OCI-LY1 (cell line): ENCODE measurements around the gene FOXD4L3.
"Not testable (repeated sequence)": the region's sequence is repeated elsewhere in the genome, so short reads cannot be mapped to it uniquely, and the experiment has no call there.

ENCODE experiments used
- H2AFZ ChIP-seq: fragments of 200-600 bp; sonication (generic), shearing (Covaris generic); 2 replicates; pipeline ENCODE4 v1.6.0; 2014; ENCODE audit warnings: antibody characterized with exemption, mild to moderate bottlenecking, low read length
- H3F3A ChIP-seq: fragments of 200-600 bp; sonication (generic), shearing (Covaris generic); 2 replicates; pipeline ENCODE4 v1.6.0; 2014; ENCODE audit warnings: mild to moderate bottlenecking, antibody characterized with exemption, low read length, moderate library complexity; ENCODE audit not compliant: insufficient read depth
- H3K27ac ChIP-seq: fragments of 200-600 bp; sonication (generic); 2 replicates; pipeline ENCODE4 v1.5.1; 2014; ENCODE audit warnings: low read length, mixed run types, mild to moderate bottlenecking, low read depth; ENCODE audit not compliant: poor library complexity, severe bottlenecking
- H3K27me3 ChIP-seq: fragments of 200-600 bp; sonication (generic); 2 replicates; pipeline ENCODE4 v1.6.0; 2014; ENCODE audit warnings: antibody characterized with exemption, mild to moderate bottlenecking, low read length, moderate library complexity; ENCODE audit not compliant: insufficient read depth
- H3K36me3 ChIP-seq: fragments of 200-600 bp; sonication (generic); 2 replicates; pipeline ENCODE4 v1.6.1; 2014; ENCODE audit warnings: mild to moderate bottlenecking, antibody characterized with exemption, low read length, moderate library complexity, mixed read lengths; ENCODE audit not compliant: insufficient read depth
- H3K4me1 ChIP-seq: fragments of 200-600 bp; sonication (generic); 2 replicates; pipeline ENCODE4 v1.5.1; 2014; ENCODE audit warnings: mild to moderate bottlenecking, low read length, moderate library complexity; ENCODE audit not compliant: insufficient read depth, severe bottlenecking
- H3K4me2 ChIP-seq: fragments of 200-600 bp; sonication (generic), shearing (Covaris generic); 2 replicates; pipeline ENCODE4 v1.6.1; 2014; ENCODE audit warnings: low read length
- H3K4me3 ChIP-seq: fragments of 200-600 bp; sonication (generic); 2 replicates; pipeline ENCODE4 v1.5.1; 2014; ENCODE audit warnings: low read length, low read depth, mild to moderate bottlenecking, mixed read lengths; ENCODE audit not compliant: poor library complexity, severe bottlenecking
- H3K79me2 ChIP-seq: fragments of 200-600 bp; shearing (Covaris generic); 2 replicates; pipeline ENCODE4 v1.6.1; 2016; ENCODE audit warnings: mixed run types, low read length, mixed read lengths; ENCODE audit not compliant: insufficient read depth
- H3K9ac ChIP-seq: fragments of 200-600 bp; sonication (generic), shearing (Covaris generic); 2 replicates; pipeline ENCODE4 v1.6.1; 2014; ENCODE audit warnings: mild to moderate bottlenecking, low read length, mixed read lengths
- H3K9me2 ChIP-seq: fragments of 200-600 bp; sonication (generic), shearing (Covaris generic); 2 replicates; pipeline ENCODE4 v1.6.1; 2014; ENCODE audit warnings: low read depth, mild to moderate bottlenecking, low read length, mixed read lengths
- H3K9me3 ChIP-seq: fragments of 200-600 bp; shearing (Covaris generic); 2 replicates; pipeline ENCODE4 v1.6.1; 2014; ENCODE audit warnings: low read length, mixed read lengths
- H4K20me1 ChIP-seq: fragments of 200-600 bp; sonication (generic), shearing (Covaris generic); 2 replicates; pipeline ENCODE4 v1.6.0; 2016; ENCODE audit warnings: mild to moderate bottlenecking, low read length; ENCODE audit not compliant: insufficient read depth

The FOXD4L3 gene

GRCh38 chr9:68302567-68302966 lies at the start of gene FOXD4L3:
TSS of gene FOXD4L3 (plus strand) at chr9:68302867. CDS start at chr9:68302952, 85 bp downstream.
- not testable (repeated sequence) for H3K9me2 ChIP-seq, H3F3A ChIP-seq, H3K4me3 ChIP-seq, H3K27ac ChIP-seq, H4K20me1 ChIP-seq, H3K27me3 ChIP-seq, H3K4me2 ChIP-seq, H3K4me1 ChIP-seq, H2AFZ ChIP-seq, H3K79me2 ChIP-seq, H3K9me3 ChIP-seq, H3K36me3 ChIP-seq, H3K9ac ChIP-seq

GRCh38 chr9:68281041-68281440 lies 21.6 kb upstream of the FOXD4L3 start:
- H3K4me3 ChIP-seq, H3K27ac ChIP-seq, H3K36me3 ChIP-seq: not testable (repeated sequence)

GRCh38 chr9:68303771-68304170 lies 1.1 kb downstream of the FOXD4L3 start:
- not testable (repeated sequence) for H4K20me1 ChIP-seq, H2AFZ ChIP-seq, H3K79me2 ChIP-seq, H3K9me2 ChIP-seq, H3K36me3 ChIP-seq, H3K9ac ChIP-seq, H3K4me1 ChIP-seq, H3K27me3 ChIP-seq, H3K4me3 ChIP-seq, H3K9me3 ChIP-seq, H3K27ac ChIP-seq, H3F3A ChIP-seq, H3K4me2 ChIP-seq

More at GRCh38 chr9:68281041-68281440, 21.6 kb upstream of the FOXD4L3 start:
- H3K4me2 ChIP-seq, H3K9me3 ChIP-seq, H3K9ac ChIP-seq, H3K9me2 ChIP-seq, H2AFZ ChIP-seq, H3K27me3 ChIP-seq, H4K20me1 ChIP-seq, H3K79me2 ChIP-seq, H3F3A ChIP-seq, H3K4me1 ChIP-seq: not testable (repeated sequence)

DNA sequence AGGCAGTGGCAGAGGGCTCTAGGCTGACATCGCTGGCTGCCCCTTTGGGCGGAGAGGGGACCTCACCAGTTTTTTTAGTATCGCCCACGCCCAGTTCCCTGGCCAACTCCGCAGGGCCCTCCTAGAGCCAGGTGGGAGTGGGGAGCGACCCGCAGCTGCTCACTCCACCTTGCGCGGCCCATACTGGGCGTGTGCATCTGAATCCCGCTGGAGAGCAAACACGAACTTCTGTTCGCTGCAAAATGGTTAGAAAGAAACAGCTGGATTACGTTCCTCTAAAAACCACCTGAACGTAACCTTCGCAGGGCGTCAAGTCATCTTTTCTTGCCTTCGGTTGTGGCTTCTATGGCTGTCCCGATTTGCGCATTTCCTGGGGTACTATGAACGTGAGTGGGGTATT lies 1.5 kb downstream of the FOXD4L3 start:
- H3K9me2 ChIP-seq, H2AFZ ChIP-seq, H3K4me1 ChIP-seq, H3K4me2 ChIP-seq, H3F3A ChIP-seq, H3K36me3 ChIP-seq, H4K20me1 ChIP-seq, H3K27ac ChIP-seq, H3K27me3 ChIP-seq, H3K4me3 ChIP-seq, H3K9me3 ChIP-seq, H3K9ac ChIP-seq, H3K79me2 ChIP-seq: not testable (repeated sequence)

DNA sequence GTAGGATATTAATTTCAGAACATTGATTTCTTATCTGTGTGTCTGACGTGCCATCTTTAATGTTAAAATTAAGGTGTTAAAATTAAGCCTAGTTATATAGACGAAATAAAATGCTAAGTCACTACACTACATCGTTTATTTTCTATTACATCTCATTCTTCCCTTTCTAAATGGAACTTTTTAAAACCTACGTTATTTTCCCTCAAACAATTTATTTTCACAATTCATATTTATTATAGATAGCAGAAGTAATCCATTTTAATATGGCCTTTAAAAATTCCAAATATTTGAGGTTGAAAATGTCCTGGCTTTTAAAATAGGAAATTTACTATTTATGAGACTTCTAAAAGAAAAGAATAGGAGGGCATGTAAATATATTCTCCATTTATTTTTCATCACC lies 2.1 kb downstream of the FOXD4L3 start:
- H3K27ac ChIP-seq, H3K9ac ChIP-seq, H3K4me1 ChIP-seq, H3K27me3 ChIP-seq, H2AFZ ChIP-seq, H3K36me3 ChIP-seq, H4K20me1 ChIP-seq, H3F3A ChIP-seq, H3K9me3 ChIP-seq, H3K4me2 ChIP-seq, H3K4me3 ChIP-seq, H3K79me2 ChIP-seq, H3K9me2 ChIP-seq: not testable (repeated sequence)

GRCh38 chr9:68305680-68306285 lies 3.1 kb downstream of the FOXD4L3 start:
- H3F3A ChIP-seq, H3K36me3 ChIP-seq, H3K9ac ChIP-seq, H2AFZ ChIP-seq, H3K9me3 ChIP-seq, H3K27ac ChIP-seq, H3K9me2 ChIP-seq, H4K20me1 ChIP-seq, H3K79me2 ChIP-seq, H3K4me1 ChIP-seq, H3K27me3 ChIP-seq, H3K4me3 ChIP-seq, H3K4me2 ChIP-seq: not testable (repeated sequence)

- H3K9me2 ChIP-seq, H3K4me2 ChIP-seq, H3K4me3 ChIP-seq: not testable (repeated sequence)
Measured at GRCh38 chr9:68306391-68306964, 3.8 kb downstream of the FOXD4L3 start.

GRCh38 chr9:68307127-68307526 lies 4.5 kb downstream of the FOXD4L3 start:
- H3K4me3 ChIP-seq, H3K9me3 ChIP-seq, H3K9me2 ChIP-seq, H3K27ac ChIP-seq, H3K9ac ChIP-seq, H4K20me1 ChIP-seq, H3K27me3 ChIP-seq, H3F3A ChIP-seq, H3K4me1 ChIP-seq, H3K4me2 ChIP-seq, H3K36me3 ChIP-seq, H3K79me2 ChIP-seq, H2AFZ ChIP-seq: not testable (repeated sequence)

More at GRCh38 chr9:68306391-68306964, 3.8 kb downstream of the FOXD4L3 start:
- not testable (repeated sequence) for H2AFZ ChIP-seq, H3K27ac ChIP-seq, H3F3A ChIP-seq, H3K9ac ChIP-seq, H3K9me3 ChIP-seq, H3K36me3 ChIP-seq, H4K20me1 ChIP-seq, H3K79me2 ChIP-seq, H3K4me1 ChIP-seq, H3K27me3 ChIP-seq
